AG20443 (cell line): Measurements from ENCODE around the gene IDI2.

Experiments used
- DNase-seq: peaks from one replicate; pipeline ENCODE4 v3.0.0; 2012; ENCODE audit warnings: low spot score, mixed read lengths

The IDI2 gene

DNA sequence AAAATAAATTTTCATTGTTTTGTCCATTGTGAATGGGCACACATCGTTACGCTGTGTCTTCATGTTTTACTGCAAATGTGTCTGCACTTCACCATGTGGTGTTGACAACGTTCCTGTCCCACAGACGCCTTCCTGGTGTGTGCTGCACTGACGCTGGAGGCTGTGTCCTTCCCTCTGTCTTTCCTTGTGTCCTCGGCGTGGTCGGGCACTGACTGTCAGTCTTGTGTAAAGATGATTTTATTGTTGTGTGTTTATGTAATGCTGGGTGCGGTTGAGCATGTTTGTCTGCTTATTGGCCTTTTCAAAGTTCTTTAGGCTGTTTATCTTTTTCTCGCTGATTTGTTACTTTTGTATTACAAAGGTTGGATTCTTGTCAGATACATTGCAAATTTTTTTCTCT is 18.1 kb downstream of the IDI2 start:
- no peak for DNase-seq

DNA sequence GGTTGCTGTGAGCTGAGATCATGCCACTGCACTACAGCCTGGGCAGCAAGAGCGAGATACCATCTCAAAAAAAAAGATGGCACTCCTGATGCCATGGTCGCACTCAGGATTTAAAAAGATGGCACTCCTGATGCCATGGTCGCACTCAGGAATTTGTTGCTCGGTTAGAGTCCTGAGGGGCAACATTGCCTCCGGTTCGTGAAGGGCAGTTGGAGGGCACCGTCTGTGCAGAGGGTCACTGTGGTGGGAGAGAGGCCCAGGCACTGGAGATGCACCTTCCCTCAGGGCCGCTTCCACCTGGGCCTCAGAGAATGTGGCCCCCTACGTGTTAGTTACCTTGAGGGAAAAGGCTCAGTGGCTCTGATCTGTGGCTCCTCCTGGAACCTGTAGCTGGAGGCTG is 19.1 kb downstream of the IDI2 start:
- DNase-seq, result no peak

DNA sequence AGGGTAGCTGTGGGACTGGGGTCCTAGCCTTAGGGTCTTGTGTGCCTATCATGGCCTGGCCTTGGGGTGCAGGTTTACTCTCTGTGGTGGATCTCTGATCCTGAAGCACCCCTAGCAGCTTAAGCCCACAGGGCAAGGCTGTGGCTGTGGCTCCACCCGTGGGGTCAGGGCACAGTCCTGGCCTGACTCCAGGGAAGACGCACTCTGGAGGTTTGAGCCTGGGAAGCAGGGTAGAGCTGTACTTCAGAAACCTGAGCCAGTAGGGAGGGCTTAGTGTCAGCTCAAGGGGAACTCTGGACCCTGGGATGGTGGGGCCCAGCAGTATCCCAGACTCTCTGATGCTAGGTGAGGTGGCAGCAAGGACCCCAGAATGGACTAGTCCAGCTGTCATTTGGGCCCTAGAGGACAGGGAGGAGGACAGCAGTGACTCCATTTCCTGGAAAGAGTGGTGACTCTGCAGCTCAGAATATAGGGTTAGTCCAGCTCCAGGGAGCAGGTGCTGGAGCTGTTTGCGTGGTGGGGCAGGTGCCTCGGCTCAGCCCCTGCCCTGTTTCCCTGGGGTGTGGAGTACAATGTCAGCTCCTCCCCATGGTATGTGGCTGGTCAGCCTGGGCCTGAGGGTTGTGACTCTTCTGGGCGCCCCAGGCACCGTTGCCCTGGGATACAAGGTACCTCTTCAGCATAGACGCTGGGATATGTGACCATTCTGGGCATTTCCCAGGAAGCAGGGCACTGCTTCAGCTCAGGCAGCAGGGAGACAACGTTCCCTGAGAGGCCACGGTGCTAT is 21.6 kb downstream of the IDI2 start:
- no peak for DNase-seq

DNA sequence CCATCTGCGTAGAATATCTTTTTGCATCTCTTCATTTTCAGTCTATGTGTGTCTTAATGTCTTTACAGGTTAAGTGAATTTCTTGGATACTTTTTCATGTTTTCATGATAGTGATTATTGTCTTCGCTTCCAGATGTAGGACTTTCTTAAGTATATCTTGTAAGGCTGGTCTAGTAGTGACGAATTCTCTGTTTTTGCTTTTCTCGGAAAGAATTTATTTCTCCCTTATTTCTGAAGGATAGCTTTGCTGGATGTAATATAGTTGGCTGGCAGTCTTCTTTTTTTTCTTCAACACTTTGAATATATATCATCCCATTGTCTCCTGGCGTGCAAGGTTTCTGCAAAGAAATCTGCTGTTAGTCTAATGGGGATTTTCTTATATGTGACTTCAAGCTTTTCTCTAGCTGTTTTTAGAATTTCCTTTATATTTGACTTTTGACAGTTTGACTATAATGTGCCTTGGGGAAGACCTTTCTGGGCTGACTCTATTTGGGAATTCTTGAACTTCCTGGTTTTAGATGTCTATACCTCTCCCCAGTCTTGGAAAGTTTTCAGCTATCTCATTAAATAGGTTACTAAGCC is 23.1 kb downstream of the IDI2 start:
- no peak for DNase-seq

GRCh38 chr10:997266-998022 is 28.2 kb downstream of the IDI2 start:
- DNase-seq, result no peak

GRCh38 chr10:996031-996430 is 29.6 kb downstream of the IDI2 start:
- DNase-seq, result no peak

- no peak for DNase-seq
Measured at GRCh38 chr10:995559-995926, 30.1 kb downstream of the IDI2 start.

DNA sequence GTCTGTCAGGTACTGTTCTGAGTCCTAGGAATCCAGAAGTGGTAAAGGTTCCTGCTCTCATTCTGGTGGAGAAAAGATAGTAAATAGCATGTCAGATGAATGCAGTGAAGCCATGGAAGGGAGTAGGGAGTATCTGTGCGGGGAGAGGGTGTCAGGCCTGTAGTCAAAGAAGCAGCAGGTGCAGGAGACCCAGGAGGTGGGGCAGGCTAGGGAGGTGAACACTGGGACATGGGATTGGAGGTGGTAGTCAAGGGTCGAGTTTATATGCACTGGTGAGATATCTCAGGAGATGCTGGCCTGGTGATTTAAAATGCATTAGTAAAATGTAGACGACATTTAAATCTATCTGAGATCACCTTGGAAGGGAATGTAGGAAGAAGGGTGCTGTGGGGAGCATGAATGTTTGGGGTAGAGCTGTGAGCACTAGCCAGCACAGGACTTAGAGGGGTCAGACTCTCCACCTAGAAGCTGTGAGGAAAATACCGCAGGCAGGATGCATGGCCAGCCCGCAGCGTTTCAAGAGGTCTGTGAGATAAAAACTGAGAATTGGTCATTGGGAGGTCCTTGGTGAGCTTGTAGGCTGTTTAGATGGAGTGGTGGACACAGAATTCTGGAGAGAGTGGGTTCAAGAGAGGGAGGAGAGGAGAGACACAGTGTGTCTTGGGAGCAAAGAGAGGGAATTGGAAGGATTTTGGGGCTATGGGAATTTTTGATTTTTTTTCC is 30.7 kb downstream of the IDI2 start:
- no peak for DNase-seq

- no peak for DNase-seq
Measured at GRCh38 chr10:992871-993270, 32.8 kb downstream of the IDI2 start.

DNA sequence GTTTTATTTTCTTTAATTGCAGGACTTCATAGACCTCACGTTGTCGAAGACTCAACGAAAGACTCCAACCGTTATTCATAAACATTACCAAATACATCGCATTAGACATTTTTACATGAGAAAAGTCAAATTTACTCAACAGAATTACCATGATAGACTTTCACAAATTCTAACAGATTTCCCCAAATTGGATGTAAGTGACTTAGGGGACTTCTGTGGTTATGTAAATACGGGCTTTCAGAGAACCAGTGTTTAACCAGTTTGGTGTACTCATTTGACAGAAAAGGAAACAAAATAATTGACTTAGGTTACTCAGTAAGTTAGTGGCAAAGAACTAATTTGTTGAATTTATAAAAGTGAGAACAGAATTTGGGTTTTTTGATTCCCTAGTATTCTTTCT is 33.2 kb downstream of the IDI2 start:
- no peak for DNase-seq

DNA sequence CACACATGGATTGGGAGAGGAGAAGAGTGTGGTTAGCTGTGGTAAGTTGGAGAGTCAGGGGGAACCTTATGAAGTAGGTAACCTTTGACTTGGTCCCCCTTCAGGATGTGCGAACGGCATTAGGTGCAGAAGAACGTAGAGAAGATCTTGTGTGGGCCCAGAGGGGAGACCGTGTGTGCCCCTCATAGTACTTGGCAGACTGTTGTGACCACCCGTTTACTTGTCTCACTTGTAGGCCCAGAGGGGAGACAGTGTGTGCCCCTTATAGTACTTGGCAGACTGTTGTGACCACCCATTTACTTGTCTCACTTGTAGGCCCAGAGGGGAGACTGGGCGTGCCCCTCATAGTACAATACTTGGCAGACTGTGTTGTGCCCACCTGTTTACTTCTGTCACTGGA is 34.9 kb downstream of the IDI2 start:
- DNase-seq, result no peak

GRCh38 chr10:988667-989545 is 36.8 kb downstream of the IDI2 start:
- DNase-seq, result no peak

DNA sequence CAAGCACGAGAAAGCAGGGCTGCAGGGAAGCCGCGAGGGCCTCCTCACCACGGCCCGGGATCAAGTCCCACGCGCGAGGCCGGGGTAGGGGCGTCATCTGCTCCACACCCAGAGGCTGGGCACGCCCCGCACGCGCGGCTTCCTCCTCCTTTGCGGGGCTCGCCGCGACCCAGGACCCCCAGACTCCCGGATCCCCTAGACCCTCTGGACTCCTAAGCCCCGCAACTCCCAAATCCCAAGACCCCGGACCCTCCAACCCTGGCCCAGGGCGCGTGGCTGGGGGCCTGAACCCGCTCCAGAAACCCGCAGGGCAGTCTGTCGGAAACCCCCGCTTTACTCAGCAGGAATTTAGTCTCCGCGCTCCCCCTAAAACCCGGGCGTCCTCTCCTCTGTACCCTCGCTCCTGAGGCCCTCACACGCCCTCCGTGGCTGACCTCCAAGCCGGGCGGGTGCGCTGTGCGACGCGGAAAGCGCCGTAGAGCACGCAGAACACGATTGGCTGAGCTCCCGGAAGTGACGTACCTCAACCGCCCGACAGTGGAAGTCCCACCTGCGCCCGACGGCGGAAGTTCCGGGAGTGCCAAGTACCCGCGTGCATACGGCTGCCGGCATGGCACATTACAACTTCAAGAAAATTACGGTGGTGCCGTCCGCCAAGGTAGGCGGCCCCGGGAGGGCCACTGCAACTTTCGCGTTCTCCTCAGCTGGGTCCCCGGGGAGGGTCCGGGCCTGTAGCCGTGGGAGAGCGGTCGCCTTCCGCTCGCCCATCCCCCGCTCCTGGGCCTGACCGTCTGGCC is 37.6 kb downstream of the IDI2 start, which contains the start of gene GTPBP4:
GTPBP4 (plus strand) TSS at position 565 of the 797 bp plus-strand sequence; CDS start at position 611, 46 bp downstream.
- peak; percentile 99 for DNase-seq

DNA sequence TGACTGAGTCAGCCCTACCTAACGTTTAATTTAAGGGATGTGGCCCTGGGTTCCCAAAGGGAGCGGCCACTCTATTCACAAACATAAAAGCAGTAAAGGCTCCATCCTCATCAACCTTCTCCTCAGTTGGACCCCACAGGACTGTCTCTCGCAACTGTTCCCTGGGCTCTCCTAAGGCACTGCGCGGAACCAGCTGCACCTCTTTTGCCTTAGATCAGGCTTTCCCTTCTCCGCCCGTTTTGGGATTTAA is 38.1 kb downstream of the IDI2 start:
- no peak for DNase-seq

DNA sequence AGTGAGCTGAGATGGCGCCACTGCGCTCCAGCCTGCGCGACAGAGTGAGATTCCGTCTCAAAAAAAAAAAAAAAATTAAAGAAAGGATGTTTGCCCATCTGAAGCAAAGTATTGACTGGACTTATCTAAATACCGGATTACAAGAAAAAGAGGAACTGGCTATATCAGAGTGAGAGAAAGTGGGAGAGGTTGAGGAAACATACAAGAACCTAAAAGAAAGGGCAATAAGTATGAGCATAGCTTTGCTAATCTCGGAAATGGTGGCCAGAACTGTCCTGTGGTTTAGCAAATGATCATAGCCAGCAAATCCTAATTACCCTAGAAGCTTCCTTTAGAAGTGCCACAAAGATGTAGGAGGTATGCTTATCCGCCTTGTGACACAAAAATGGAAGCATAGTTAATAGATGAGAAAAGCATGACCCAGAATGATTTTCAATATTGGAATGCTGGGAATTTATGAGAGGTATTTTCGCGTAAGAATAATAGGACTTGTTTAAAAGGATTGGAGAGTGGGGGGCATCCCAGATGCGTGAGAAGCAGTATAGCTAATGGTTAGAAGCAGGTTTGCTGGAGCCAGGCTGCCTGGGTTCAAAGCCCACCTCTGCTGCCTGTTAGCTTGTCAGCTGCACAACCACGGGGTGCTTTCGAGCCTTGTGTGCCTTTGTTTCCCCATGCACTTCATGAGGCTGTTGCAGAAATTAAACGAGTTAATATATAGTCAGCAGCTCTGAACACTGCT is 38.6 kb downstream of the IDI2 start:
- DNase-seq, result peak; percentile 73

- no peak for DNase-seq
Measured at GRCh38 chr10:986137-986825, 39.4 kb downstream of the IDI2 start.

GRCh38 chr10:985361-985760 is 40.3 kb downstream of the IDI2 start:
- no peak for DNase-seq

DNA sequence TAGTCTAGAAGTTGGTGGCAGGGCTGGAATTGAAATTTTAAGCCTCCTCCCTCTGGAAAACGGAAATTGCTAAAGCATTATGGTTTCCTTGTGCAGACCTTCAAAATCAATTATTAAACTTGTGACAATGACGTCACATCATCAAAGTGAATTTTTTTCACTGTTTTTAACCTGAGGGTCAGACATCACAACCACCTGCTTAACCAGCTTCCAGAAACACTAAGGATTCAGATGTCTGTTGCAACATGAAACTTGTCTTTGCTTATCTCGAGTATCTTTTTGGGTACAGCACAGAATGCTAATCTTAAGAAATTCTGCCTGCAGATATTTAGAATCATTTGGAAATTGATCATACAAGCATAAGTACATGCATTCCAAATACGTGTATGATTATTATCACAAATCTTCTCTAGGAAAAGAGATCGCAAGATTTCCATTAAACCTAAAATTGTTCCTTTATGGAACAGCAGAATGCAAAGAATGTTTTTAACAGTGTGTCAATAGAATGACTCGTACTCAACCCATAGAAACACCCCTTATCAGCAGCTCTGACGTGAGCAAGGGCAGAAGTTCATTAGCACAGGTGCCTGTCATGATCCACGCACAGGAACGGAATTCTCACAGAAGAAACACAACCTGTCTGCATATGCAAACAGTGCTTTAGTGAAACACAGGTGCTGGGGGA is 41.5 kb downstream of the IDI2 start:
- no peak for DNase-seq

DNA sequence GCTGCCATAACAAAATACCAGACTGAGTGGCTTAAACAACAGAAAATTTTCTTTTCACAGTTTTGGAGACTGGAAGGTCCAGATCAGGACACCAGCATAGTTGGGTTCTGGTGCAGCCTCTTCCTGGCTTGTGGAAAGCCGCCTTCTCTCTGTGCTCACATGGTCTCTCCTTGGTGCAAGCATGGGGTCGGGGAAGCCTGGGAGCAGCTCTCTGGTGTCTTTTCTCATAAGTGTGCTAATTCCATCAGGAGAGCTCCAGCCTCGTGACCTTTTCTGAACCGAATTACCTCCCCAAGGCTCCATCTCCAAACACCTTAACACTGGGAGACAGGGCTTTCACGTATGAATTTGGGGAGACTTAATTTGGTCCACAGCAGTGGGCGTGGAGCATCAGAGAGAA is 42.3 kb downstream of the IDI2 start:
- no peak for DNase-seq
